ENCODE data around the gene AKAP1.

DNA sequence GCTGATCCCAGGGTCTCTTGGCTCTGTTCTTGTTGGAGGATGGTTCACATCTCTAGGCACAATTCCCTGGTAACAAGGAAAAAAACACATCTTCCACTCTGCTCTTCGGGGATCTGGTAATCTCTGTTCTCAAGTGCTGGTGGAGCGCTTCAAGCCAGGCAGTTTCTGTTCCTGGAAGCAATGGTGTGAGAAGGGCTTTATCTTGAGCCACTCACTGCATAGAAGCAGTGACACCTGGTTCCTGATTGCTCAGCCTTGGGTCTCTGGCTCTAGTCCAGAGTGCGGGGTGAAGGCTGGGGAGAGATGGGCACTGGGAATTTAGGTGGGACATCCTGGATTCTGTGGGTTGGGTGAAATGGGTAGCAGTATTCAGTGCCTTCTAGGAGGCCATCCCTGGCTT is 14.1 kb downstream of the AKAP1 start:
- no peak for TF ChIP-seq EZH2 (IDR thresholded peaks at IDR 0.05; ENCODE audit: insufficient read depth, poor library complexity, severe bottlenecking)
- TF ChIP-seq EZH2phosphoT487 (IDR thresholded peaks at IDR 0.05; ENCODE audit: insufficient read depth, low read depth): no peak
